ENCODE data around the gene CCDC146. TPM values are rescaled to one million over a fixed set of nuclear protein-coding genes. Genes with fewer than 3 reads are reported as not detected.

The CCDC146 gene
- total and polyA plus RNA-seq, 8 donors = 2.5 to 7.9 (median 3.3) TPM

DNA sequence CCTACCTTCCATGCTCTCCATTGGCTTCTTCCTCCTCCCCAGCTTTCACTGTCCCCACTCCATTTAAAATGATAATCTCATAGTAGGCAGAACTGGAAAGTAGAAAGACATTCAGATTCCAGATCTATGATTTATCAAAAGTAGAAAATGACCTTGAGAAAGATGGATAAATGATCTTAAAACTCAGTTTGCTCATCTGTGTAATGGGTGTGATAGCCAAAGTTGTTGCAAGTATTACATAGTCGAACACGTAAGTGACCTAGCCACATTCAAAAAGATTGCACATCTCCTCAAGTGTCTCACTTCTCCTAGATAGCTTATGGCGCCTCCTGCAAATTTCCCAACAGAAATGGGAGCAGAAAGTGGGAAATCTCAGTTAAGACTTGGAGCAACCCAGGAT, 167.0 kb downstream of the CCDC146 start:
- Histone ChIP-seq H3K4me3 (no peak overlapping the region), H3K4me1 (no peaks in the 10 kb centered on the region), H3K9me3 (no peaks in the 10 kb centered on the region), H3K27ac (no peak overlapping the region), H3K27me3 (no peaks in the 10 kb centered on the region), H3K36me3 (no peaks in the 10 kb centered on the region)
- WGBS, 2 donors = 95% methylated on average over 3 of the region's 3 CpGs
- intact Hi-C loops (cut with DNase I) = no loop called here
- TF ChIP-seq, protein P1, sequence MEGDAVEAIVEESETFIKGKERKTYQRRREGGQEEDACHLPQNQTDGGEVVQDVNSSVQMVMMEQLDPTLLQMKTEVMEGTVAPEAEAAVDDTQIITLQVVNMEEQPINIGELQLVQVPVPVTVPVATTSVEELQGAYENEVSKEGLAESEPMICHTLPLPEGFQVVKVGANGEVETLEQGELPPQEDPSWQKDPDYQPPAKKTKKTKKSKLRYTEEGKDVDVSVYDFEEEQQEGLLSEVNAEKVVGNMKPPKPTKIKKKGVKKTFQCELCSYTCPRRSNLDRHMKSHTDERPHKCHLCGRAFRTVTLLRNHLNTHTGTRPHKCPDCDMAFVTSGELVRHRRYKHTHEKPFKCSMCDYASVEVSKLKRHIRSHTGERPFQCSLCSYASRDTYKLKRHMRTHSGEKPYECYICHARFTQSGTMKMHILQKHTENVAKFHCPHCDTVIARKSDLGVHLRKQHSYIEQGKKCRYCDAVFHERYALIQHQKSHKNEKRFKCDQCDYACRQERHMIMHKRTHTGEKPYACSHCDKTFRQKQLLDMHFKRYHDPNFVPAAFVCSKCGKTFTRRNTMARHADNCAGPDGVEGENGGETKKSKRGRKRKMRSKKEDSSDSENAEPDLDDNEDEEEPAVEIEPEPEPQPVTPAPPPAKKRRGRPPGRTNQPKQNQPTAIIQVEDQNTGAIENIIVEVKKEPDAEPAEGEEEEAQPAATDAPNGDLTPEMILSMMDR (IDR thresholded peaks at IDR 0.05) = no peak
- DNase-seq = no peak
- ATAC-seq = no peak
- FAIRE-seq = no peak

DNA sequence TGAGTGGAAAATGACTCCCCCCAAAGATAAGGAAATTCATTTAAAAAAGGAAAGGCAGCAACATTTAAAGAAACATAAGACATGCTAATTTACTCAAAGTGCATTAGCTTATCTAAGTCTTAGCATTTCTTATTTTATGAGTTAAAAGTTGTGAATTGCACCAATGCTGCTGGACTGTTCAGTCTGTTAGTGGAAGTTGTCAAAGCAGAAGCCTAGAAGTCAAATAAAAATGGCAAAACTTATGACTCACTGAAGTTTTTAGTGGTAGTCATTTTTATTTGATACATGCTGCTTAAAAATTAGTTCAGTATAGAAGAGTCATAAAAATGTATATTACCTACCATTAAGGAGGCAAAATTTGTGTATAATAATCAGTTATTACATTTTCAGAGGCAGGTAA, 168.0 kb downstream of the CCDC146 start:
- intact Hi-C loops (cut with DNase I) = no loop called here
- H3K4me1 ChIP-seq = no peaks in the 10 kb centered on the region
- FAIRE-seq = no peak
- no peak for ATAC-seq
- H3K36me3 ChIP-seq = no peaks in the 10 kb centered on the region
- H3K27me3 ChIP-seq = no peaks in the 10 kb centered on the region
- H3K4me3 ChIP-seq = no peak overlapping the region
- TF ChIP-seq, protein P1 (IDR thresholded peaks at IDR 0.05) = no peak
- no peak for DNase-seq
- no peaks in the 10 kb centered on the region for H3K9me3 ChIP-seq
- no peak overlapping the region for H3K27ac ChIP-seq

DNA sequence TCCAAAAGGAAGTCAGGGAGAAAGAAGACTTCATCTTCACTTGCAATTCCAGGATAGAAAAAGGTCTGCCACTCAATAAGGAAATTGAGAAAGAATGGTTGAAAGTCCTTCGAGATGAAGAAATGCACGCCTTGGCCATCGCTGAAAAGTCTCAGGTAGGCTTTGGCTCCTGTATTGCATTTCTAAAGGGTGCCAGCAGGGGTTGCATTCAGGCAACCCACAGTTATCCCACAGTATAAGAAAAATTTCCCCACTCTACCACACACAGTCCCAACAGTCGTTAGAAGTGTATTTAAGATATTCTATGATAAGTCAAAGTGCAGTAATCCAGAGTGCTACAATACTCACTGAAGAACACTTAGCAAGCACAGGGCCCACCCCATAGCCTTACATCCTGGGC, 170.6 kb downstream of the CCDC146 start:
- Histone ChIP-seq H3K36me3 (peaks cover 0 to 4% (median 0%) of the 10 kb centered on the region in 3 donors), H3K27me3 (no peaks in the 10 kb centered on the region), H3K4me1 (no peaks in the 10 kb centered on the region), H3K27ac (no peak overlapping the region), H3K4me3 (no peak overlapping the region), H3K9me3 (no peaks in the 10 kb centered on the region)
- no peak for ATAC-seq
- FAIRE-seq = no peak
- DNase-seq = no peak
- TF ChIP-seq, protein P1 (IDR thresholded peaks at IDR 0.05) = no peak
- WGBS, 2 donors = 68 to 87% methylated on average over 4 of the region's 4 CpGs
- intact Hi-C loops (cut with DNase I) = no loop called here

DNA sequence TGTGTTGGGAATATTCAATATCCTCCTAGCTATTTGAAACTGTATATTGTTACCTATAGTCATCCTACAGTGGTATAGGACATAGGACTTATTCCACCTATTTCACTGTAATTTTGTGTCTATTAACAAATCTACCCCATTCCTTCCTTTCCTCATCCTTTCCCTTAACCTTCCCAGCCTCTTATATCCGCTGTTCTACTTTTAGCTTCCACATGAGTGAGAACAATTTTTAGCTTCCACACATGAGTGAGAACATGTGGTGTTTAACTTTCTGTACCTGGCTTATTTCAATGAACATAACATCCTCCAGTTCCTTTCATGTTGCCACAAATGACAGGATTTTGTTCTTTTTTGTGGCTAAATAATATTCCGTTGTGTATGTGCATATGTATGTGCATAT, 173.1 kb downstream of the CCDC146 start:
- H3K4me3 ChIP-seq = no peak overlapping the region
- no peaks in the 10 kb centered on the region for H3K27me3 ChIP-seq
- intact Hi-C loops (cut with DNase I) = no loop called here
- H3K4me1 ChIP-seq = no peaks in the 10 kb centered on the region
- no peak overlapping the region for H3K27ac ChIP-seq
- WGBS, 2 donors = 95 to 100% methylated on average over 2 of the region's 2 CpGs
- no peak for FAIRE-seq
- no peaks in the 10 kb centered on the region for H3K9me3 ChIP-seq
- ATAC-seq = no peak
- H3K36me3 ChIP-seq = peaks cover 0 to 4% (median 0%) of the 10 kb centered on the region in 3 donors
- DNase-seq = no peak
- TF ChIP-seq, protein P1 (IDR thresholded peaks at IDR 0.05) = no peak

DNA sequence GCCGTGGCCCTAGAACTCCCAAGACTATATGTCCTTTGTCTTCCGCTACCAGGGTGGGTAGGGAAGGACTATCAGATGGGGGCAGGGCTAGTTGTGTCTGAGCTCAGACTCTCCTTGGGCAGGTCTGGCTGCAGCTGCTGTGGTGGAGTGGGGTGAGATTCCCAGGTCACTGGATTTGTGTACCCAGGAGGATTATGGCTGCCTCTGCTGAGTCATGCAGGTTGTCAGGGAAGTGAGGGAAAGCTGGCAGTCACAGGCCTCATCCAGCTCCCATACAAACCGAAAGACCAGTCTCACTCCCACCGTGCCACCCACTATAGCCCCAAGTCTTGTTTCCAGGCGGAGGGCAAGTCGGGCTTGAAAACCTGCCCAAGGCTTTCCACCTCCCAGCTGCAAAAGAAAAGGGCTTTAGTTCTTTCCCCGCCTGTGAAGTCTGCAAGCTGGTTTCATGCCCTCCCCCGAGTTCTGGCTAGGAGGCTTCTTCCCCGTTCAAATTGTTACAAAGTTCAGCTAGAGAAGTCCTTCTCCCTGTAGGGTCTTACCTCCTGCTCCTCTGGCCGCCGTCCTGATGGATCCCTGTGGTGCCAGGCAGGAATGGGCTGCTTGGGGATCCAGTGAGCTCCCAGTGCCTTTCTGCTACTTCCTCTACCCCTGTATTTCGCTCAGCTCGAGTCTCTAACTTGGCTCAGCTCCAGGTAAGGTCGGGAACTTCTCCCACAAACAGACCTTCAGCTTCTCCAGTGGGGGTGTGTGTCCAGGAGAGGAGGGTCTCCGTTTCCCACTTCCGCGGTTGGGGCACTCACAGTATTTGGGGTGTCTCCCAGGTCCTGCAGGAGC, 184.0 kb downstream of the CCDC146 start:
- no peaks in the 10 kb centered on the region for H3K36me3 ChIP-seq
- no peak for ATAC-seq
- H3K4me3 ChIP-seq = no peak overlapping the region
- no peaks in the 10 kb centered on the region for H3K27me3 ChIP-seq
- H3K27ac ChIP-seq = no peak overlapping the region
- FAIRE-seq = no peak
- WGBS, 2 donors = 89% methylated on average over 17 of the region's 17 CpGs
- no peaks in the 10 kb centered on the region for H3K4me1 ChIP-seq
- no peaks in the 10 kb centered on the region for H3K9me3 ChIP-seq
- DNase-seq = peak in 1 of 6 donors; percentile 23
- TF ChIP-seq, protein P1 (IDR thresholded peaks at IDR 0.05) = no peak
- intact Hi-C loops (cut with DNase I) = no loop called here

Data from pancreas (tissue), 10 donors.